Measurements from ENCODE around the gene MPPED2.
"Not testable (repeated sequence)": the region's sequence is repeated elsewhere in the genome, so short reads cannot be mapped to it uniquely, and the experiment has no call there.

The MPPED2 gene

GRCh38 chr11:30578406-30578805 lies 7.7 kb downstream of the MPPED2 start:
- DNase-seq, result no peak

GRCh38 chr11:30573951-30574350 lies 12.2 kb downstream of the MPPED2 start:
- no peak for DNase-seq

- no peak for DNase-seq
These were observed 17.2 kb downstream of the MPPED2 start for GRCh38 chr11:30568931-30569330.

GRCh38 chr11:30567644-30568043 lies 18.5 kb downstream of the MPPED2 start:
- DNase-seq, result no peak

GRCh38 chr11:30567120-30567519 lies 19.0 kb downstream of the MPPED2 start:
- DNase-seq, result no peak

GRCh38 chr11:30566482-30566881 lies 19.7 kb downstream of the MPPED2 start:
- no peak for DNase-seq

- DNase-seq, result no peak
These were observed 21.1 kb downstream of the MPPED2 start for GRCh38 chr11:30565027-30565426.

- no peak for DNase-seq
These were observed 24.3 kb downstream of the MPPED2 start for GRCh38 chr11:30561691-30562415.

- DNase-seq, result no peak
These were observed 25.7 kb downstream of the MPPED2 start for GRCh38 chr11:30560206-30561106.

- no peak for DNase-seq
These were observed 27.1 kb downstream of the MPPED2 start for GRCh38 chr11:30559004-30559403.

- not testable (repeated sequence) for DNase-seq
These were observed 31.6 kb downstream of the MPPED2 start for GRCh38 chr11:30554587-30554986.

- no peak for DNase-seq
These were observed 32.5 kb downstream of the MPPED2 start for GRCh38 chr11:30553521-30554110.

GRCh38 chr11:30552839-30553238 lies 33.3 kb downstream of the MPPED2 start:
- DNase-seq, result no peak

GRCh38 chr11:30550022-30550542 lies 36.1 kb downstream of the MPPED2 start:
- DNase-seq, result no peak

GRCh38 chr11:30549565-30549964 lies 36.6 kb downstream of the MPPED2 start:
- no peak for DNase-seq

GRCh38 chr11:30546334-30546733 lies 39.8 kb downstream of the MPPED2 start:
- DNase-seq, result no peak

GRCh38 chr11:30545507-30545906 lies 40.6 kb downstream of the MPPED2 start:
- DNase-seq, result no peak

GRCh38 chr11:30543066-30543465 lies 43.1 kb downstream of the MPPED2 start:
- DNase-seq, result no peak

GRCh38 chr11:30540781-30541180 lies 45.4 kb downstream of the MPPED2 start:
- DNase-seq, result no peak

- DNase-seq, result no peak
These were observed 47.9 kb downstream of the MPPED2 start for GRCh38 chr11:30538251-30538650.

GRCh38 chr11:30535818-30536217 lies 50.3 kb downstream of the MPPED2 start:
- DNase-seq, result no peak

GRCh38 chr11:30533445-30533947 lies 52.7 kb downstream of the MPPED2 start:
- no peak for DNase-seq

GRCh38 chr11:30527566-30527965 lies 58.6 kb downstream of the MPPED2 start:
- no peak for DNase-seq
